NCI-H345 (cell line): ENCODE data around the gene TBC1D9B.

ENCODE experiments used
- DNase-seq: peaks from one replicate; lab custom pipeline; 2025; lab: John Stamatoyannopoulos, UW

Gene TBC1D9B

DNA sequence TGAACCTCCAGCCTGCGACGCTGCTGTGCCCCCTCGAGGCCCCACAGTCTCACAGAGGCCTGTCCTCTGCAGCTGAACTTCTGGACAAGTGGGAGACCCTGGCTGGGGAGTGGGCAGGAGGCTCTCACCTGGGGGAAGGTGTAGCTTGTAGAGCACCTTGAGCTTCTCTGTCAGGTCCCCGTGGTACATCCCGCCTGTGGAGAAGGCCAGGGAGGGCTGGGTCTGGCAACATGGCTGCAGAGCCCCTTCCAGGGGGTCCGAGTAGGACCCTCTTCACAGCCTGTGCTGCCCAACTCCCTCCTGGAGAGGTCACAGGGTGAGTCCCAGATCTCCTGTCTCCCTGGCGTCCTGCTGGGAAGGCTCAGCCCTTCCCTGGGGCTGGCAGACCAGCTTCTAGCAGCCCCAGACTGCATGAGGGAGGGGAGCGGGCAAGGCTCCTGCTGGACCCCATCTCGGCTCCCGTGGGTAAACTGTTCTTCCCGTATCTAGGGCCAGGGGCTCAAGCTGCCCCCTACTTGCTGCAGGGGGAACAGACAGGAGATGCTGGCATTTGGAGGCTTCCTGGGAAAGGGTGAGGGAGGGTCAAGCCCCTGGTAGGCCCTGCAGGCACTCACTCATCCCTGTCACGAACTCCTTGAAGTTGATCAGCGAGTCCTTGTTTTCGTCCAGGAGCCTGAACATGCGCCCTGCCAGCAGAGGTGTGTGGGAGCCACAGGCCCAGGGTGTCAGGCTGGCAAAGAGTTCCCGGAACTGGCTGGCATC lies 37.9 kb downstream of the TBC1D9B start:
- DNase-seq: no peak

DNA sequence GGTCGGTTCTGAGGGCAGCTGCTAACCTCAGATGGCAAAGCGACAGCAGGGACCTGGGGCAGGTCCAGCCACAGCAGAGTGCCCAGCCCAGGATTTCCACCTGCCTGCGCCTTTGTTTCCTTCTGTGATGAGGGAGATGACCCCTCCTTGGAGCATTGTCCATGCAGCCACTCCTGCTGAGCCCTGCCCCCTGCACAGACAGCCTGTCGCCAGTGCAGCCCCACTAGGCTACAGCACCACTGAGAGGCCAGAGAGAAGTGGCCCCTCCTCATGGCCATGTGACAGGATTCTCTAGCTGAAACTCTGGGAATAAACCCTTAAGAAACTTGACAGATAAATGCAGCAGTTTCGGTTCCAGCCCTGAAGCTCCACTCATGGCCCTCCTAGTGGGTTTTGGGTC lies 38.6 kb downstream of the TBC1D9B start:
- no peak for DNase-seq

DNA sequence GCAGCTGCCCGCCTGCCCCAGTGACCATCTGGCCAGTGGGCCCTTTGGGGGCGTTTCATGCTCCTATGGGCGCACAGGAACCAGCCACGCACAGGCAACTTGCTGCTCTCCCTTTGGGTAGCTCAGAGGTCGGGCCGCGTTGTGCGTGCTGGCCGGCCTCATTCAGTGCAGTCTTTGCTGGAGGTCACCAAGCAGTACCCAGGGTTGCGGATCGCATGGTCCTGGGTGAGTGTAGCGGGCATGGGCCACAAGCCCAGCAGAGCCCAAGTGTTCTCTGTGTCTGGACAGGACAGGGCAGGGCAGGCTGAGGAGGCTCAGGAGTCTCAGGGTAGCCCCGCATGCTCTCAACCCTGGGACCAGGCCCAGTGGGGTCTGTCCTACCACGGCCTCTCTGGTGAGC lies 39.2 kb downstream of the TBC1D9B start:
- DNase-seq: no peak

DNA sequence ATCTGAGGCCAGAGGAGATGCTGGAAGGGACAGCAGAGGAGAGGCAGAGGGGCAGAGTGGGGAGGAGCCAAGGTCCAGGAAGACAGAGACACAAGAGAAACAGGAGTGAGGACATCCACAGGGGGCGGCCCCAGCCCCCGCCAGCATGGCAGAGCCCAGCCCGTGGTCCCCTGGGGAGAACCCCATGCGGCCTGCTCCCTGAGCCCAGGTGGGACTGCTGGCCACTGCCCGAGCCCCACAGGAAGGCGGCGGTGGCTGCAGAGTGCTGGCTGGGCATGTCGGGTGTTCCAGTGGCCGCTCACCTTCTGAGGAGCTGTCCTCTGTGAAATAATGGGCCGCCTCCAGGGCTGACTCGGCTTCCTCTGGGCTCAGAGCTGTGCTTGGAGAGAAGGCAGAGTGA lies 40.2 kb downstream of the TBC1D9B start:
- no peak for DNase-seq

DNA sequence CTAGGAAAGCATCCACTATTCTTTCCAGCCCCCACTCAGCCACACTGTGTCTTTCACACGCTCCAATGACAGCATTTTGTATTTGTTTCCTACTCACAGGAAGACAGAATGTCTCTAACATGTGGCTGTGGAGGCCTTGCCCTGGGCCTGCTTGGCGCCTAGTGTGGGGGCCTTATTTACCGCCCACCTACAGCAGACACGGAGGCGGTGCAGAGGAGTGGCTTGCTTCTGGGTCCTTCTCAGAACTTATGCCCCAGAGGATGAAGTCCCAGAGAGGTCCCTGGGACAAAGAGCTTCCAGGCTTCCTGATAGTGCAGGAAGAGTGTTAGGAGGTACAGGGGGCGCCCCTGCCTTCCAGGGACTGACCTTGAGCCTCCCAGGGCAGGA lies 40.6 kb downstream of the TBC1D9B start:
- no peak for DNase-seq

DNA sequence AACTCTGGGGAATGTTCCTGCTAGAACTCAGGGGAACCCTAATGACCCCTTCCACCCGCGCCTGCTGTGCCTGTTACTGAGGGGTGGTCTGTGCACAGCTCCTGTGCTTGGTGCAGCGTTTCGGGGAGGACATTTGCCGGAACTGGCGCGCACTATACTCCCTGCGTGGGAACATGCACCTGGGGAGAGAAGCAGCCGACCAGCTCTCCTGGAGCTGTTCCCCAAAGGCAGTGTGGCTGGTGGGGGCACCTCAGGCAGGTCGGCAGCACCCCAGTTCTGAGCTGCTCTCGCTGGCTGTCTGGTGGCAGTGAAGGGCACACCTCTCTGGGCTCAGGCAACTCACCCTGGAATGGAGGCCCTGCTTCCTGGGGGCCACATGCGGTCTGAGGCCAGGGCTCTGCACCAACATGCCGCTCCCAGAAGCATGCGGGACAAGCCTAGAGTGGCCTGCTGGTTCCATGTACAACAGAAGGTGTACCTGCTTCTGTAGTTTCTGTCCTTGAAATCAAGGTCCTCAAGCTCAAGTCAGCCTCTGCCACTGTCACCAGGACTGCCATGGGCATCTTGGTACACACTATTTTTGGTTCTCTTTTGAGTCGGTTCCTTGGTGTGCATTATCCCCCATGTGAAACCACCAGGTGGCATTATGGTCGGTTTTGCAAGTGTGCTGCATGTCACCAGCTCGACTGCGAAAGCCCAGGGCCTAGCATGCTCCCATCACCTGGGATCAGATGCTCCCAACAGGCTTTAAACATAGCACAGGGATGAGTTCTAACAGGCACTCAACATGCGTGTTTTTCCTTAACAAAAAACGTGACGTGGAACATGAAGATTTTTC lies 41.2 kb downstream of the TBC1D9B start:
- no peak for DNase-seq

DNA sequence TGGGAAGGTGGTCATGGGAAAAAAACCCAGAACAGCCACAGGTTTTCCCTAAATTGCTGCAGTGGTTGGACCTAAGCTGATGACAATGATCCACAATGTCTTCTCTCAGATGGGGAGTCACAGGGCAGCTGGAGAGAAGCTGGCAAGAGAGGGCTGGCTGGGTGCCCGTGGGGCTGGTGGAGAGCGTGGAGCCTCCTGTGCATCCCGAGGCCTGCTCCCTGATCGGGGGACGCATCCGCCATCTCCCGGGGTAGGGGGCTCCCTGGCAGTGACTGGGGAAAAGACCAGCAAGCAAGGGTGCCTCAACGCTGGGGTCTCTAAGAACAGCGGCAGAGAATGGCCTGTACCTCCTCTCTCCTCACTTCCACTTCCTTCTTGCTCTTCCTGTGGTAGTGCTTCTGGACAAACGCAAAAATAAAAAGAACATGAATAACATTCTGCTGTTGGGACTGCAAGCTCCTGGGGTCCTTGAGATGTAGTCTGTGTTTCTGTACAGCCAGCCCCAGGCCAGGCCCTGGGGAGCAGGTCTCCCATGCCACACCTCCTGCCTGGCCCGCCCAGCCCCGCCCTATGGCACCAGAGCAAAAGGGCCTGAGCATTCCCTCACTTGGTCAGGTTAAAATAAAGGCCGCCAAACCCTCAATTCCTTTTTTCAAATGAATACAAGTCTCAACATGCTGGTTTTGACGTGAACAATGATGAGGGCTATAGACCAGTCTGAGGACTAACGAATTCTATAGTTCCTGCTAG lies 42.0 kb downstream of the TBC1D9B start:
- DNase-seq: no peak

DNA sequence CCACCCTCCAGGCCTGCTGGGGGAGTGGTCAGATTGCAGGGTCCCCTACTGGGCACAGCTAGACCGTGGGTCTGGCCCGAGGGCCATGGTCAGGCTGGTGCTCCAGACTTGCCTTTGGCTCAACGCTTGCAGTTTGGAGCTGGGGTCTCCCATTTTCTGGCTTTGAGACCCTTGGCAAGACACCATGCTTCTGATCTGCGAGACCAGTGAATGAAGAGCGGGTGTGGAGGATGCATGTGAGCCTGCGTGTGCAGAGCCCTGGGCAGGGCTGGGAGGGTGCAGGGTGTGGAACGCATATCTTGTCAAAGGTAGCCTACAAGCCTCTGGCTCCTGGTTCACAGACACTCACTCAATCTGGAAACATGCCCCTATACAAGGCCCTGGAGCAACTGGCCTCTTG lies 43.0 kb downstream of the TBC1D9B start:
- DNase-seq: no peak

DNA sequence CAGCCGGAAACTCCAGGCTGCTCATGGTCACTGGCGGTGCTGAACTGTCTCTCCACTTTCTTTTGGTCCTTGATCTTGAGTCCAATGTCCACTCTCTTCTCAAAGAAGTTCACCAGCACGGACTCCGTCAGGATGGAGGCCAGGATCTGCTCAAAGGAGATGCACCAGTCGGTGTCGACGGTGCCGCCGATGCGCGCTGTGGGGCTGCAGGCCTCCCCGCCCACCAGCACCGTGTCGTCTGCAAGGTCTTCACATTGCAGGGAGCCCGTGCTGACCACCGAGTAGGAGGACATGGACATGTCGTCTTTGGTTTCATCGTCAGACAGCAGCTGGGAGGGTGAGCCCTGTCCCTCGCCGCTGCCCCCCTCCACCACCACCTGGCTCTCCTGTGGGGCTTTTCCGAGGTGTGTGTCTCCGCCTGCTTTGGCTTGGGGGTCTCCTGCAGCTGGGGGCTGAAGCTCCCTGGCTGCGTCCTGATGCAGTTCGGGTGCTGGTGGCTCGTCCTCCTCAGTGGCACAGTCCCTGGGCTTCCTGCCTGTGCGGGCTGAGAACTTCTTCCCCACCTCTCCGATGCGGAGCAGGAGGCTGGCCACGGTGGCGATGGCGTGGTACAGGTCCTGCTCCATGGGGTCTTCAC lies 44.1 kb downstream of the TBC1D9B start:
- no peak for DNase-seq

DNA sequence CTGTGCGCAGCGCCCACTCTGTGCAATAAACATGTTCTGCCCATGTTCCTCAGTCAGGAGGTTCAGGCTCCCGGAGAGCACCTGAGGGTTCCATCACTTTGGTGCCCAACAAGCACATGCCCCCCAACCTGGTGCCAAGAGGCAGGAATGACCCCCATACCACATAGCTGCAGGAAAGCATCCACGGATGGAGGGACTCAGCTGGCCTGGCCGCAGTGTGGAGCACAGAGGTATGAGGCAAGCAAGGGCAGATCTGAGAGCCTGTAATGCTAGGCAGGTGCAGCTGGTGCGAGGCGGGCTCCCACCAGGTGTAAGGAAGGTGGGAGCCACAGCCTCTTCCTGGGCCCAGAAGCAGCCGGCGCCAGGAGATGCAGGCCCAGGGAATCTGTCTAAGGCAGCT lies 44.8 kb downstream of the TBC1D9B start:
- no peak for DNase-seq

DNA sequence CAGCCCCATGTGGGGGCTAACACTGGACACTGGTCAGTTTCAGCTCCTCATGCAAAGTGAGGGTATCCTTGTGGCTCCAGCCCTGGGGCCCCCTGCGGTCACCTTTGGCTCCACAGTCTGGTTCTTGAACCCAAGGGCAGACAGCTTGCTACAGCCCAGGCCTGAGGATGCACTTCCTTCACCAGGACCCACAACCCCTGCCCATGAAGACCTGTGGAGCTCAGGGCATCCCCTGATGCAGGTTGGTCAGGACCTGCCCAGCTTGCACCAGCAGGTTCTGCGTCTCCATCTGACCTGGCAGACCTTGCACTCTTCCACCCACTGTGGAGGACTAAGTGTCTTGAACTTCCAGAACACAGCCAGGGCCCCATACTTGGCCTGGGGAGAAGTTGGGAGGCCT lies 45.4 kb downstream of the TBC1D9B start:
- no peak for DNase-seq

DNA sequence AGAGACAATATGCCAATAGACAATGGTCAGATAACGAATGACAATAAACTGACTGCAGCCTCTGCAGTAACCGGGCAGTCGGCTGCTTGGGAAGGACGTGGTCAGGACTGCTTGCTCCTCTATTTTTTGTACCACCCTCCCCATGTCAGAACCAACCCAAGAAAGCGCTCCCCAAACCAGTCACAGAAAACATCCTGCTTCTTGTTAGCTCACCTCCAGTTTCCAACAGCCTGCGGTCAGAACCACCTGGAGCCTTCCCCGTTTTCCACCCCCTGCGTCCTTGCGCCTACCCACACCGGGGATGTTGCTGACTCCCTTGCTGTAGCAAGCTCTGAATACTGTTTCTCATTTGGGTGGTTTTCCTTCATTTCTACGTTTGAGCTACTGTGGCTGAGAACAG lies 47.4 kb downstream of the TBC1D9B start:
- no peak for DNase-seq

DNA sequence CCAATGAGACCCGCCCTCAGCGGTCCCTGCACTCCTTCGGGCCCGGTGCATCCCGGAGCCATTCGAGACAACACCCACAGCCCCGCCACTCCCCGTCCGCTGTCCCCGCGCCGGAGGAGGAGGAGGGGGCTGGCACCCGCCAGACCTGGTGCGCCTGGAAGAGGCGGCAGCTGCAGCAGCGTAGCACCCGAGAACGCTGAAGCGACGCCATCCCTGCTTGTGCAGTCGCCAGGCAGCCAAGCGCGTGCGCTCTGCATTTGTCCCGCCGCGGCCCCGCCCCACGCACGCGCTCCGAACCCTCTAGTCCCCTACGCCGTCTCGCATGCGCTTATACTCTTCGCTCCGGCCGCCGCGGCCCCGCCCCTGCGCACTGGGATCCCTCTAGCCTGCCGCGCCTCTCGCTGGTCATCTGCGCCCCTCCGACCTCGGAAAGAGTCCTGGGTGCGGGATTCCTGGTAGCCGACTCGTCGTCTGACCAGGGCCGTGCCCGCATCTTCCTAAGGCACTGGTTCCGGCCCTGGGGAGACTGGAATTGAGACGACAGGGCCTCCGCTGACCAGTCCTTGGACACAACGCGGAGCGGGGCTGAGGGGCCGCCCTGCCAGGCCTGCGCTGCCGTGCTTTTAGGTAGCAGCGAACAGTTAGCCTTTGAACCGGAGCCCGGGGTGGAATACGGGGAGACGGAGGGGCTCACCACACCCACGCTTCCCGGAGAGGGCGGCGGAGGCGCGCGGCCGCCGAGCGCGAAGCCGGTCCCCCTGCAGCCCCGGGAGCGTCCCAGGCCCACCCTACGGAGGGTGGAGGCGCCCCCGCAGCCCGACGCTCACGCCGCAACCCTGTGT lies 48.9 kb downstream of the TBC1D9B start, which contains the start of gene MRNIP:
Gene MRNIP (minus strand): TSS at position 232 of the 842 bp plus-strand sequence. CDS start 21 bp downstream, at position 211.
- peak; percentile 95 for DNase-seq

DNA sequence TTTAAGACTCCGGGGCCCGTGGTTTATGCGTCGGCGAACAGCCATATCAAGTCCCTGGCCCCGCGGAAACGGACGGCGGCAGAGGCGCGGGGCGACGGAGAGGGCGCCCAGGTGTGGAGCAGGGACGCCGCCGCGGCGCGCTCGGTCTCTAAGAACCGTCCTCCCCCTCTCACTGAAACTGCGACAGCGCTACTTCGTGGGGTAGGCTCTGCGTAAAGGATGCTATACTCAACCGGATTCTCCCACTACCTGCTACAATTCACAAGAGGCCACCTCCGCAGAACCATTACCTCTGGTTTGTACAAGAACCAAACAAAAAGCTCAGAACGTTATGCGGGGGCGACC lies 49.5 kb downstream of the TBC1D9B start:
- peak; percentile 61 for DNase-seq

DNA sequence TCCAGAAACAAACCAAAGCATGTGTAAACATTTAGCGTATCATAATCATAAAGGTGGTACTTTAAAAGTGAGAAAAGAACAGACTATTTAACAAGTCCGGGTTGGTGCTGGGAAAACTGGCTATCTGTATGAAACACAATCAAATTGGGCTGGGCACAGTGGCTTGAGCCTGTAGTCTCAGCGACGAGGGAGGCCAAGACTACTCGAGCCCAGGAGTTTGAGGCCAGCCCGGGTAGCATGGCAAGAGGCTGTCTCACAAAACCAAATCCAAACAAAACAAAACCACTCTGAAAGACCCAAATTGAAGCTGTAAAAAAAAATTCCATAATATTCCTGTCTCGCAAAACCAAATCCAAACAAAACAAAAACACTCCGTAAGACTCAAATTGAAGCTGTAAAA lies 53.3 kb downstream of the TBC1D9B start:
- no peak for DNase-seq

DNA sequence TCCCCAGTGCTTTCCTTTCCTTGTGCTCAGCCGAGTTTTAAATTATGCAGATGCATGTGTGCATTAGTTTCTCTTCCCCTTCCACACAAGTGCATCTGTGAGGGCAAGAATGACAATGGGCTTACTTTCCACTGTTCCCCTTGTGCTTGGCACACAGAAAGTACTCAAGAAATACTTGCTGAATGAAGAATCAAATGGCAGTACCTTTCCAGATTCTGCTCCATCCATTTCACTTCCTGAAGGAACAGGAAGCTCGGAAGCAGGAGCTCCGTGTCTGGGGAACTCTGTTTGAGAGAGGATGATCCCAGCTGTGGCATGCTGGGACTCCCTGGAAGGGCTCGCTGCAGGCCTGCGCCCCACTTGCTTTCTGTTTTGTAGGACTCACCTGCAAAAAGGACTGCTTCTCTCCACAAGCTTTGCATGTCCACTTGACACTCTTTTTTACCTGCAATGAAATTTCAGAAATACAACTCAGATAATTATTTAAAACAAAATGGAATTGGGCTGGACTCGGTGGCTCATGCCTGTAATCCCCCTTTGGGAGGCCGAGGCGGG lies 54.6 kb downstream of the TBC1D9B start:
- DNase-seq: no peak

DNA sequence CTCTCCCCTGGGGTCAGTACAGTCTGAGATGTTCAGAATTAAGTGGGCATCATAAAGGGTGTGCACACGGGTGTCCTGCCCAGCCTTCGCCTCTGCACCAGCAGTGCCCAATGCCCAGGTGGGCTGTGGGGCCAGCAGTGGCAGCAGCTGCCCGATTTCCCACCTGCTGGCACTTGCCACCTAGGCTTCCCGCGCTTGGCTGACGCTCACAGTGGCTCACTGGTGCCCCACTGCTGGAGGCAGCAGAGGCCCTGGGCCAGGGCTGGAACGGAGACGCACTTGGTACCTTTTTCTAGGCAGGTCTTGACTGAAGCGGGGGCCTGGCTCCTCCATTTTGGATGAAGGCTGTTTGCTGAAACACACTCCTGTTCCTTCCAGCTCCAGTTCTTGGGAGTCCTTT lies 66.1 kb downstream of the TBC1D9B start:
- DNase-seq: no peak

DNA sequence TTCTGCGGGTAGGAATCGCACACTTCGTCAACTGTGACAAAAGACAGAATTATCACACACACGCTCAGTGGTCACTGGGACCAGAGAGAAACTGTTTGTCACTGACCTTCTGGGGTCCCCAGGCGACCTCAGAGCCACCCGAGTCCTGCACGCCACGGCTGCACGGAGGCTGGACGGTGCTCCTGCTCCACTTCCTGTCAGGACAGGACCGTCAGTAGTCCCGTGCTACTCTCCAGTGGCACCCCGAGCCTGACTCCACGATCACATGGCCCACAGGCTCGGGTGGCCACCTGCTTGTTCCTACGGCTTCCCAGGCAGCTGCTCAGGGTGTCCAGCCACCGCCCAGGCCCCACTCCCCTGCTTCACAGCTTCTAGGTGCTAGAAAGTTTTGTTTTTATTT lies 66.9 kb downstream of the TBC1D9B start:
- no peak for DNase-seq

DNA sequence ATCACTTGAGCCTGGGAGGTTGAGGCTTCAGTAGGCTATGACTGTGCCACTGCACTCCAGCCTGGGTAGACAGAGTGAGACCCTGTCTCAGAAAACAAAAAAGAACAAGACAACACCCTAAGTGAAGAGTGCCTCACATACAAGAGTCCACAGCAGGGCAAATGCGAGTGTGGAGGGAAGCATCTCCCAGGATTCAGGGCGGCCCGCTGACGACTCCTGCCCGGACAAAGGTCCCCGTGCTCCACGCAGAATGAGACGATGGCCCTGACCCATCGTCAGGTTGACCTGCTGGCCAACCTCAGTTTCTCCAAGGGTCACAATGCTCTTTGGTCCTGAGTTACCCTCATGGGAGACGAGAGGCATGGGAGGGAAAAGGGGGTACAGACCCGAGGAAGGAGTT lies 67.4 kb downstream of the TBC1D9B start:
- no peak for DNase-seq

DNA sequence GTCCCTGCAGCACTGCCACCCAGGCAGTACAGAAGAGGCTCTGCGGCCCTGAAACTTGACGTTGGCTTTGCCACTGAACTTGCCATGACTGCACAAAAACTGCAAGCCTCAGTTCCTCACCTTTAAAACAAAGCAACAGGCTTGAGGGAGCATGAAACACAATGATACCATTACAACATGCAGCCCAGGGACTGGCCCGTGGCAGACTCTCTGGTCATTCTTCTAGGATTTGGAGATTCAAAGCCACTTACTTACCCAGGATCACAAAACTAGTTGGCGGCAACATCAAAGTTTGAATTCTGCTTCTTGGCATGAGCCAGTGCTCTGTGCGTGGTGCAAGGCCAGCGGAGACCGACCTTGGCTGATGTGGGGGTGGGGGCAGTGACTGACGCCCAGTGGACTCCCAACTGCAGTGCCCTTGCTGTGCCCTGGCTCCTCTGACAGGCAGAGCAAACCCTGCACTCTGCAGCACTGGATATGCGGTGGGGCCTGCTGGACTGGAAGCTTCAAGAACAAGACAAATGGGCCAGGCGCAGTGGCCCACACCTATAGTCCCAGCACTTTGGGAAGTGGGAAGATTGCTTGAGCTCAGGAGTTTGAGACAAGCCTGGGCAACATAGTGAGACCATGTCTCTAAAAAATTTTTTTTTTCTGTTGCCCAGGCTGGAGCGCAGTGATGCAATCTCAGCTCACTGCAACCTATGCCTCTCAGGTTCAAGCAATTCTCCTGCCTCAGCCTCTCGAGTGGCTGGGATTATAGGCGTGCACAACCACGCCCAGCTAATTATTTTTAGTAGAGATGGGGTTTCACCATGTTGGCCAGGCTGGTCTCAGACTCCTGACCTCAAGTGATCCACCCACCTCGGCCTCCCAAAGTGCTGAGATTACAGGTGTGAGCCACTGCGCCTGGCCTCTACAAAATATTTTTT lies 68.1 kb downstream of the TBC1D9B start:
- no peak for DNase-seq
